HepG2 (cell line): ENCODE results near the gene DNAJC5. TPM values are rescaled to one million over a fixed set of nuclear protein-coding genes. Genes with fewer than 3 reads are reported as not detected.

Experiments
- ATF7-NPFF ChIP-seq: sonication (generic); formaldehyde crosslinking; IDR thresholded peaks from 2 replicates; pipeline ENCODE4 v1.8.1; 2023; ENCODE audit warnings: mild to moderate bottlenecking, low read depth, missing genetic modification reagents, moderate library complexity
- EED ChIP-seq: sonication (generic); formaldehyde crosslinking; IDR thresholded peaks from 2 replicates; pipeline ENCODE4 v1.5.0; 2020; ENCODE audit warnings: mild to moderate bottlenecking, missing genetic modification reagents
- FUBP1 ChIP-seq: sonication (generic); formaldehyde crosslinking; IDR thresholded peaks from 2 replicates; pipeline ENCODE4 v1.5.1; 2020; ENCODE audit warnings: missing genetic modification reagents, mild to moderate bottlenecking, borderline replicate concordance
- JUND ChIP-seq: sonication (generic); formaldehyde crosslinking; IDR thresholded peaks from 2 replicates; pipeline ENCODE4 v1.8.0; 2022; ENCODE audit warnings: mild to moderate bottlenecking, missing genetic modification reagents
- KLF9 ChIP-seq: IDR thresholded peaks from 2 replicates; pipeline ENCODE4 v1.6.1; 2016; ENCODE audit warnings: low read depth
- NRL ChIP-seq: sonication (generic); formaldehyde crosslinking; IDR thresholded peaks from 2 replicates; pipeline ENCODE4 v1.5.0; 2020; ENCODE audit warnings: missing genetic modification reagents, mild to moderate bottlenecking, moderate library complexity, borderline replicate concordance
- PREB ChIP-seq: sonication (generic); formaldehyde crosslinking; IDR thresholded peaks from 2 replicates; pipeline ENCODE4 v1.4.0; 2020; ENCODE audit warnings: missing genetic modification reagents
- RFX1 ChIP-seq: fragments of 450-650 bp; IDR thresholded peaks from 2 replicates; pipeline ENCODE4 v1.6.1; 2017
- XBP1 ChIP-seq: sonication (generic); formaldehyde crosslinking; IDR thresholded peaks from 2 replicates; pipeline ENCODE4 v1.5.0; 2020; ENCODE audit warnings: missing genetic modification reagents
- ZNF446 ChIP-seq: sonication (generic); formaldehyde crosslinking; IDR thresholded peaks from 2 replicates; pipeline ENCODE4 v1.5.0; 2020; ENCODE audit warnings: mild to moderate bottlenecking, missing genetic modification reagents
- ZNF580 ChIP-seq: IDR thresholded peaks from 2 replicates; pipeline ENCODE4 v1.6.1; 2016; ENCODE audit warnings: low read depth, borderline replicate concordance
- ZNF615 ChIP-seq: sonication (generic); formaldehyde crosslinking; IDR thresholded peaks from 2 replicates; pipeline ENCODE4 v1.5.0; 2020; ENCODE audit warnings: mild to moderate bottlenecking, missing genetic modification reagents, borderline replicate concordance
- ZNF678 ChIP-seq: sonication (generic); formaldehyde crosslinking; IDR thresholded peaks from 2 replicates; pipeline ENCODE4 v1.4.0; 2020; ENCODE audit warnings: mild to moderate bottlenecking, missing genetic modification reagents
- polyA plus RNA-seq, 8 experiments: library from polyadenylated mRNA; depleted of rRNA in 3 of 8; stranded (reverse) in 7 of 8; unstranded in 1 of 8; fragments of >200 nt; fragmentation: Illumina TruSeq in 4 of 8; extraction: Trizol in 4 of 8; gene quantifications; 2 replicates each; pipeline versions ENCODE4 v1.2.1 to v1.2.3, GENCODE V29; 2011 to 2016; ENCODE audit warnings: low read depth in 4 of 8, missing spikeins in 1 of 8, mixed read lengths in 1 of 8; ENCODE audit not compliant: insufficient read depth in 1 of 8
- total RNA-seq, 5 experiments: library from RNA; depleted of rRNA; stranded (reverse); fragments of >200 nt; fragmentation: Illumina TruSeq; extraction: Trizol; gene quantifications; 2 replicates each; pipeline ENCODE4 v1.2.3, GENCODE V29; 2016; ENCODE audit warnings: low read depth in 1 of 5

DNAJC5 gene
- total and polyA plus RNA-seq, 2 of the 13 experiments (the other 11 are each of a cell fraction or from before 2014, with no cell fraction given): 42.8 to 64.5 TPM

- no peak for TF ChIP-seq PREB (CRISPR knock-in tag)
- no peak for TF ChIP-seq ATF7-NPFF
- peak; percentile 25; the same call in 1 of the 2 replicates for TF ChIP-seq RFX1
- TF ChIP-seq XBP1 (CRISPR knock-in tag): 0 out of 2 replicates have a peak, but pooled peaks have one; percentile 9
- no peak for TF ChIP-seq ZNF446 (CRISPR knock-in tag)
- TF ChIP-seq KLF9: peak; percentile 16; the same call in 1 of the 2 replicates
- TF ChIP-seq ZNF615 (CRISPR knock-in tag): 0 out of 2 replicates have a peak, but pooled peaks have one; percentile 44
- no peak for TF ChIP-seq FUBP1 (CRISPR knock-in tag)
- TF ChIP-seq NRL (CRISPR knock-in tag): no peak
- no peak for TF ChIP-seq ZNF580
- TF ChIP-seq ZNF678 (CRISPR knock-in tag): no peak
- no peak for TF ChIP-seq JUND (CRISPR knock-in tag)
- no peak for TF ChIP-seq EED (CRISPR knock-in tag)
These were observed 982 bp downstream of the DNAJC5 start (continued) for GRCh38 chr20:63895952-63896263.
